ENCODE results near the gene SPA17. TPM values are rescaled to one million over a fixed set of nuclear protein-coding genes. Genes with fewer than 3 reads are reported as not detected.

The SPA17 gene
- total and polyA plus RNA-seq, 2 experiments from 2014 or later = 9.3 to 13.2 TPM

DNA sequence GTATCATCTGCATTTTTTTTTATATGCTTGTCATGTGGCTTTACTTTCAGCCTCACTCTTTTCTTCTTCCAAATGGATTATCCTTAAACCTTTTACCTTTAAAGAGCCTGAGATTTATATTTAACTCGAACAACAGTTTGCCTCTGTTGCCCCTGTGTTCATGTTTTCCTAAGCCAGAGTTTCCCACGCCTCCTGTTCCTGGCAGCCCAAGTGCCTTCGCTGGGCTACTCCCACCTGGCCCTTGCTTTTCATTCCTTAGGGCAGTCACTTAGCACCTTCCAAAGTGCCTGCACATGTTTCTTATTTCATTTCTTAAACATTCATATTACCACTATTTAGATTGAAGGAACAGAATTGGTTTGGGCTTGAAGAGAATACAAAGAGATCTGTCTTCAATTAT lies 37.8 kb upstream of the SPA17 start:
- TF ChIP-seq, protein P1, sequence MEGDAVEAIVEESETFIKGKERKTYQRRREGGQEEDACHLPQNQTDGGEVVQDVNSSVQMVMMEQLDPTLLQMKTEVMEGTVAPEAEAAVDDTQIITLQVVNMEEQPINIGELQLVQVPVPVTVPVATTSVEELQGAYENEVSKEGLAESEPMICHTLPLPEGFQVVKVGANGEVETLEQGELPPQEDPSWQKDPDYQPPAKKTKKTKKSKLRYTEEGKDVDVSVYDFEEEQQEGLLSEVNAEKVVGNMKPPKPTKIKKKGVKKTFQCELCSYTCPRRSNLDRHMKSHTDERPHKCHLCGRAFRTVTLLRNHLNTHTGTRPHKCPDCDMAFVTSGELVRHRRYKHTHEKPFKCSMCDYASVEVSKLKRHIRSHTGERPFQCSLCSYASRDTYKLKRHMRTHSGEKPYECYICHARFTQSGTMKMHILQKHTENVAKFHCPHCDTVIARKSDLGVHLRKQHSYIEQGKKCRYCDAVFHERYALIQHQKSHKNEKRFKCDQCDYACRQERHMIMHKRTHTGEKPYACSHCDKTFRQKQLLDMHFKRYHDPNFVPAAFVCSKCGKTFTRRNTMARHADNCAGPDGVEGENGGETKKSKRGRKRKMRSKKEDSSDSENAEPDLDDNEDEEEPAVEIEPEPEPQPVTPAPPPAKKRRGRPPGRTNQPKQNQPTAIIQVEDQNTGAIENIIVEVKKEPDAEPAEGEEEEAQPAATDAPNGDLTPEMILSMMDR (IDR thresholded peaks at IDR 0.05; ENCODE audit: low read depth, low read length) = no peak
- no peak overlapping the region for H3K27ac ChIP-seq
- peaks cover 48% of the 10 kb centered on the region for H3K36me3 ChIP-seq

GRCh38 chr11:124638500-124638899 lies 35.2 kb upstream of the SPA17 start:
- no peak overlapping the region for H3K27ac ChIP-seq
- DNase-seq (ENCODE audit: low read depth in 1 of 2, low spot score in 1 of 2) = no peak
- TF ChIP-seq, protein P1 (IDR thresholded peaks at IDR 0.05; ENCODE audit: low read depth, low read length) = no peak
- no peaks in the 10 kb centered on the region for H3K4me1 ChIP-seq (ENCODE audit: low read depth)
- no peak overlapping the region for H3K4me3 ChIP-seq
- no peaks in the 10 kb centered on the region for H3K27me3 ChIP-seq
- no peaks in the 10 kb centered on the region for H3K9me3 ChIP-seq (ENCODE audit: low read depth)
- H3K36me3 ChIP-seq = peaks cover 23% of the 10 kb centered on the region

More for the DNA sequence above, 37.8 kb upstream of the SPA17 start:
- Histone ChIP-seq H3K4me3 (no peak overlapping the region), H3K9me3 (ENCODE audit: low read depth) (no peaks in the 10 kb centered on the region), H3K27me3 (no peaks in the 10 kb centered on the region), H3K4me1 (ENCODE audit: low read depth) (no peaks in the 10 kb centered on the region)
- no peak for DNase-seq (ENCODE audit: low read depth in 1 of 2, low spot score in 1 of 2)

DNA sequence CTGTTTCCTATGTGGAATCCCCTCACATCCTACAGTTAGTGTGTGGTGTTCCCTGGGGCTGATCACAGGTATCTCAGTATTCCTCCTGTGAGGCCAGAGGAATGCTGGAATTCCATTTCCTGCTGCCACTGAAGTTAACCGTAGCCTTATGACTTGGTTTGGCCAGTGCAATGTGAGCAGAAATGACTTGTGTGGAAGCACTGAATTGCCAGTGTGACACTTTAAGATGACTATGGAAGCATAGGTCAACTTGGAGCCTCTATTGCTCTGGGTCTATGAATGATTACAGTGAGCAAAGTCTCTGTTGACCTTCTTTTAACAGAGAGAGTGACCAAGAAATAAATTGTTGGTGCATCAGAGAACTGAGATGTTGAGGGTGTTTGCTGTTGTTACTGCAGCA lies 34.5 kb upstream of the SPA17 start:
- TF ChIP-seq, protein P1 (IDR thresholded peaks at IDR 0.05; ENCODE audit: low read depth, low read length) = no peak
- Histone ChIP-seq H3K27ac (no peak overlapping the region), H3K9me3 (ENCODE audit: low read depth) (no peaks in the 10 kb centered on the region), H3K27me3 (no peaks in the 10 kb centered on the region), H3K4me1 (ENCODE audit: low read depth) (no peaks in the 10 kb centered on the region), H3K4me3 (no peak overlapping the region), H3K36me3 (peaks cover 19% of the 10 kb centered on the region)
- DNase-seq (ENCODE audit: low read depth in 1 of 2, low spot score in 1 of 2) = no peak

DNA sequence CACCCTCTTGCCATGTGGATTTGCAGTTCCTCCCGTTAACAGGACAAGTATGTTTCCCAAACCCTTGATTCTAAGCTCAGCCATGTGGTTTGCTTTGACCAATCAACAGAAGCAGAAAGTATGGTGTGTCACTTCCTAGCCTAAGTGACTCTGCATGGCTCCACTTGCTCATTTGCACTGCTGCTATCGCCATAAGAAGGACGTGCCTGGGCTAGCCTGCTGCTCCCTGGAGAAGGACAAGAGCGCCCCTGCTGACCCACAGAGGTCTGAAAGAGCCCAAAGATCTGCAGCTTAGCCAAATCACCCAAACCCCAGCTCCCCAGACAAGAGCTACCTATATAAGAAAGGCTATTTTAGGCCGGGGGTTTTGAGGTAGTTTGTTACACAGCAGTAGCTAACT lies 33.0 kb upstream of the SPA17 start:
- Histone ChIP-seq H3K9me3 (ENCODE audit: low read depth) (no peaks in the 10 kb centered on the region), H3K4me1 (ENCODE audit: low read depth) (no peaks in the 10 kb centered on the region), H3K36me3 (peaks cover 7% of the 10 kb centered on the region), H3K27ac (no peak overlapping the region), H3K27me3 (no peaks in the 10 kb centered on the region), H3K4me3 (no peak overlapping the region)
- no peak for DNase-seq (ENCODE audit: low read depth in 1 of 2, low spot score in 1 of 2)
- TF ChIP-seq, protein P1 (IDR thresholded peaks at IDR 0.05; ENCODE audit: low read depth, low read length) = no peak

GRCh38 chr11:124642628-124643027 lies 31.1 kb upstream of the SPA17 start:
- no peak for DNase-seq (ENCODE audit: low read depth in 1 of 2, low spot score in 1 of 2)
- Histone ChIP-seq H3K36me3 (no peaks in the 10 kb centered on the region), H3K27ac (no peak overlapping the region), H3K9me3 (ENCODE audit: low read depth) (no peaks in the 10 kb centered on the region), H3K27me3 (peaks cover under 1% of the 10 kb centered on the region), H3K4me1 (ENCODE audit: low read depth) (no peaks in the 10 kb centered on the region), H3K4me3 (no peak overlapping the region)
- TF ChIP-seq, protein P1 (IDR thresholded peaks at IDR 0.05; ENCODE audit: low read depth, low read length) = no peak

Measured in cardiac muscle cell (in vitro differentiated cells and primary cell).